ENCODE results near the gene LBX1.

The LBX1 gene

GRCh38 chr10:101221963-101222531 lies 7.2 kb downstream of the LBX1 start:
- no peak overlapping the region for H3K27ac ChIP-seq (ENCODE audit: low read length, poor library complexity, severe bottlenecking)
- H3K9ac ChIP-seq (ENCODE audit: low read length), result no peak overlapping the region
- H4K91ac ChIP-seq (ENCODE audit: low read length), result no peak overlapping the region
- H3K4ac ChIP-seq (ENCODE audit: low read depth in 1 of 2, low read length in 2 of 2), result no peak overlapping the region
- H3K9me3 ChIP-seq (ENCODE audit: control insufficient read depth, low read length), result peaks cover 4% of the 10 kb centered on the region
- no peaks in the 10 kb centered on the region for H3K36me3 ChIP-seq (ENCODE audit: control insufficient read depth in 1 of 2, insufficient read depth in 2 of 2, low read depth in 1 of 2, low read length in 2 of 2)
- WGBS, result 15% methylated on average over 9 of the region's 9 CpGs
- no peak overlapping the region for H3K18ac ChIP-seq (ENCODE audit: low read depth in 1 of 2, low read length in 2 of 2)
- no peaks in the 10 kb centered on the region for H3K79me1 ChIP-seq (replicated peaks; ENCODE audit: low read length, poor library complexity, severe bottlenecking)
- H3K4me3 ChIP-seq (ENCODE audit: insufficient read depth in 1 of 2, low read depth in 1 of 2, low read length in 2 of 2), result no peak overlapping the region
- H3K27me3 ChIP-seq (ENCODE audit: control insufficient read depth in 1 of 2, insufficient read depth in 1 of 2, low read length in 2 of 2), result peaks cover 92 to 95% of the 10 kb centered on the region in 2 experiments
- no peak overlapping the region for H2AFZ ChIP-seq (ENCODE audit: low read depth, low read length)
- H3K4me1 ChIP-seq (ENCODE audit: control insufficient read depth, insufficient read depth, low read depth, low read length), result peaks cover 30% of the 10 kb centered on the region
- no peak overlapping the region for H2BK120ac ChIP-seq (ENCODE audit: low read depth, low read length)
- no peak for DNase-seq
- no peak overlapping the region for H3K14ac ChIP-seq (ENCODE audit: low read length in 2 of 2)
- no peak overlapping the region for H3K23ac ChIP-seq (ENCODE audit: low read length in 2 of 2)
- H2BK12ac ChIP-seq (ENCODE audit: low read length in 2 of 2), result no peak overlapping the region
- no peak overlapping the region for H2AK5ac ChIP-seq (ENCODE audit: low read length, severe bottlenecking)
- no peak overlapping the region for H4K8ac ChIP-seq (ENCODE audit: low read length)
- no peak overlapping the region for H3K4me2 ChIP-seq (ENCODE audit: low read length, poor library complexity, severe bottlenecking)
- no peak overlapping the region for H2BK15ac ChIP-seq (ENCODE audit: low read depth, poor library complexity, severe bottlenecking)
- no peak overlapping the region for H2BK5ac ChIP-seq (ENCODE audit: low read depth, low read length, poor library complexity, severe bottlenecking)

- WGBS, result 47% methylated on average over 5 of the region's 5 CpGs
- Histone ChIP-seq H3K36me3 (ENCODE audit: control insufficient read depth in 1 of 2, insufficient read depth in 2 of 2, low read depth in 1 of 2, low read length in 2 of 2) (no peaks in the 10 kb centered on the region), H3K4ac (ENCODE audit: low read depth in 1 of 2, low read length in 2 of 2) (no peak overlapping the region), H3K79me1 (replicated peaks; ENCODE audit: low read length, poor library complexity, severe bottlenecking) (no peaks in the 10 kb centered on the region), H4K91ac (ENCODE audit: low read length) (no peak overlapping the region), H2BK5ac (ENCODE audit: low read depth, low read length, poor library complexity, severe bottlenecking) (no peak overlapping the region), H3K4me3 (ENCODE audit: insufficient read depth in 1 of 2, low read depth in 1 of 2, low read length in 2 of 2) (no peak overlapping the region), H3K4me1 (ENCODE audit: control insufficient read depth, insufficient read depth, low read depth, low read length) (peaks cover 30% of the 10 kb centered on the region), H3K4me2 (ENCODE audit: low read length, poor library complexity, severe bottlenecking) (no peak overlapping the region), H2AK5ac (ENCODE audit: low read length, severe bottlenecking) (no peak overlapping the region), H3K27ac (ENCODE audit: low read length, poor library complexity, severe bottlenecking) (no peak overlapping the region), H3K27me3 (ENCODE audit: control insufficient read depth in 1 of 2, insufficient read depth in 1 of 2, low read length in 2 of 2) (peaks cover 93 to 95% of the 10 kb centered on the region in 2 experiments), H2BK120ac (ENCODE audit: low read depth, low read length) (no peak overlapping the region), H2BK12ac (ENCODE audit: low read length in 2 of 2) (no peak overlapping the region), H3K9ac (ENCODE audit: low read length) (no peak overlapping the region), H3K18ac (ENCODE audit: low read depth in 1 of 2, low read length in 2 of 2) (no peak overlapping the region), H2BK15ac (ENCODE audit: low read depth, poor library complexity, severe bottlenecking) (no peak overlapping the region), H3K14ac (ENCODE audit: low read length in 2 of 2) (no peak overlapping the region), H3K23ac (ENCODE audit: low read length in 2 of 2) (no peak overlapping the region), H3K9me3 (ENCODE audit: control insufficient read depth, low read length) (peaks cover 4% of the 10 kb centered on the region), H2AFZ (ENCODE audit: low read depth, low read length) (no peak overlapping the region), H4K8ac (ENCODE audit: low read length) (no peak overlapping the region)
- DNase-seq, result no peak
Measured at GRCh38 chr10:101221549-101221948, 7.7 kb downstream of the LBX1 start.

GRCh38 chr10:101219946-101220451 lies 9.3 kb downstream of the LBX1 start:
- Histone ChIP-seq H3K18ac (ENCODE audit: low read depth in 1 of 2, low read length in 2 of 2) (no peak overlapping the region), H4K91ac (ENCODE audit: low read length) (no peak overlapping the region), H2BK15ac (ENCODE audit: low read depth, poor library complexity, severe bottlenecking) (no peak overlapping the region), H3K4ac (ENCODE audit: low read depth in 1 of 2, low read length in 2 of 2) (no peak overlapping the region), H3K4me2 (ENCODE audit: low read length, poor library complexity, severe bottlenecking) (no peak overlapping the region), H2BK12ac (ENCODE audit: low read length in 2 of 2) (no peak overlapping the region), H3K9me3 (ENCODE audit: control insufficient read depth, low read length) (peaks cover 4% of the 10 kb centered on the region), H3K14ac (ENCODE audit: low read length in 2 of 2) (no peak overlapping the region), H3K4me1 (ENCODE audit: control insufficient read depth, insufficient read depth, low read depth, low read length) (peaks cover 21% of the 10 kb centered on the region), H3K23ac (ENCODE audit: low read length in 2 of 2) (no peak overlapping the region), H3K9ac (ENCODE audit: low read length) (no peak overlapping the region), H3K27ac (ENCODE audit: low read length, poor library complexity, severe bottlenecking) (no peak overlapping the region), H3K4me3 (ENCODE audit: insufficient read depth in 1 of 2, low read depth in 1 of 2, low read length in 2 of 2) (no peak overlapping the region), H4K8ac (ENCODE audit: low read length) (no peak overlapping the region), H3K79me1 (replicated peaks; ENCODE audit: low read length, poor library complexity, severe bottlenecking) (no peaks in the 10 kb centered on the region), H2AK5ac (ENCODE audit: low read length, severe bottlenecking) (no peak overlapping the region), H2BK120ac (ENCODE audit: low read depth, low read length) (no peak overlapping the region), H3K36me3 (ENCODE audit: control insufficient read depth in 1 of 2, insufficient read depth in 2 of 2, low read depth in 1 of 2, low read length in 2 of 2) (no peaks in the 10 kb centered on the region), H3K27me3 (ENCODE audit: control insufficient read depth in 1 of 2, insufficient read depth in 1 of 2, low read length in 2 of 2) (peaks cover 93 to 95% of the 10 kb centered on the region in 2 experiments), H2BK5ac (ENCODE audit: low read depth, low read length, poor library complexity, severe bottlenecking) (no peak overlapping the region), H2AFZ (ENCODE audit: low read depth, low read length) (no peak overlapping the region)
- WGBS, result 54% methylated on average over 3 of the region's 3 CpGs
- no peak for DNase-seq

GRCh38 chr10:101219139-101219945 lies 9.9 kb downstream of the LBX1 start:
- Histone ChIP-seq H3K4me3 (ENCODE audit: insufficient read depth in 1 of 2, low read depth in 1 of 2, low read length in 2 of 2) (no peak overlapping the region), H3K27me3 (ENCODE audit: control insufficient read depth in 1 of 2, insufficient read depth in 1 of 2, low read length in 2 of 2) (peaks cover 97 to 98% of the 10 kb centered on the region in 2 experiments), H2AFZ (ENCODE audit: low read depth, low read length) (no peak overlapping the region), H4K91ac (ENCODE audit: low read length) (no peak overlapping the region), H3K27ac (ENCODE audit: low read length, poor library complexity, severe bottlenecking) (no peak overlapping the region), H3K4me1 (ENCODE audit: control insufficient read depth, insufficient read depth, low read depth, low read length) (peaks cover 20% of the 10 kb centered on the region), H2AK5ac (ENCODE audit: low read length, severe bottlenecking) (no peak overlapping the region), H3K23ac (ENCODE audit: low read length in 2 of 2) (no peak overlapping the region), H3K9ac (ENCODE audit: low read length) (no peak overlapping the region), H4K8ac (ENCODE audit: low read length) (no peak overlapping the region), H2BK120ac (ENCODE audit: low read depth, low read length) (no peak overlapping the region), H3K36me3 (ENCODE audit: control insufficient read depth in 1 of 2, insufficient read depth in 2 of 2, low read depth in 1 of 2, low read length in 2 of 2) (no peaks in the 10 kb centered on the region), H2BK5ac (ENCODE audit: low read depth, low read length, poor library complexity, severe bottlenecking) (no peak overlapping the region), H3K18ac (ENCODE audit: low read depth in 1 of 2, low read length in 2 of 2) (no peak overlapping the region), H3K9me3 (ENCODE audit: control insufficient read depth, low read length) (peaks cover 4% of the 10 kb centered on the region), H2BK15ac (ENCODE audit: low read depth, poor library complexity, severe bottlenecking) (no peak overlapping the region), H3K4ac (ENCODE audit: low read depth in 1 of 2, low read length in 2 of 2) (no peak overlapping the region), H2BK12ac (ENCODE audit: low read length in 2 of 2) (no peak overlapping the region), H3K14ac (ENCODE audit: low read length in 2 of 2) (no peak overlapping the region), H3K4me2 (ENCODE audit: low read length, poor library complexity, severe bottlenecking) (no peak overlapping the region), H3K79me1 (replicated peaks; ENCODE audit: low read length, poor library complexity, severe bottlenecking) (no peaks in the 10 kb centered on the region)
- DNase-seq, result no peak
- WGBS, result 34% methylated on average over 19 of the region's 26 CpGs
